HG03175 (cell line): Measurements from ENCODE around the gene ST6GAL2.

Experiments
- ATAC-seq: cut with Tn5 transposase; IDR thresholded peaks from one replicate; pipeline ENCODE4 v1.9.1; 2021; ENCODE audit warnings: mild to moderate bottlenecking, moderate library complexity; ENCODE audit not compliant: unreplicated experiment

The ST6GAL2 gene, protein sequence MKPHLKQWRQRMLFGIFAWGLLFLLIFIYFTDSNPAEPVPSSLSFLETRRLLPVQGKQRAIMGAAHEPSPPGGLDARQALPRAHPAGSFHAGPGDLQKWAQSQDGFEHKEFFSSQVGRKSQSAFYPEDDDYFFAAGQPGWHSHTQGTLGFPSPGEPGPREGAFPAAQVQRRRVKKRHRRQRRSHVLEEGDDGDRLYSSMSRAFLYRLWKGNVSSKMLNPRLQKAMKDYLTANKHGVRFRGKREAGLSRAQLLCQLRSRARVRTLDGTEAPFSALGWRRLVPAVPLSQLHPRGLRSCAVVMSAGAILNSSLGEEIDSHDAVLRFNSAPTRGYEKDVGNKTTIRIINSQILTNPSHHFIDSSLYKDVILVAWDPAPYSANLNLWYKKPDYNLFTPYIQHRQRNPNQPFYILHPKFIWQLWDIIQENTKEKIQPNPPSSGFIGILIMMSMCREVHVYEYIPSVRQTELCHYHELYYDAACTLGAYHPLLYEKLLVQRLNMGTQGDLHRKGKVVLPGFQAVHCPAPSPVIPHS

DNA sequence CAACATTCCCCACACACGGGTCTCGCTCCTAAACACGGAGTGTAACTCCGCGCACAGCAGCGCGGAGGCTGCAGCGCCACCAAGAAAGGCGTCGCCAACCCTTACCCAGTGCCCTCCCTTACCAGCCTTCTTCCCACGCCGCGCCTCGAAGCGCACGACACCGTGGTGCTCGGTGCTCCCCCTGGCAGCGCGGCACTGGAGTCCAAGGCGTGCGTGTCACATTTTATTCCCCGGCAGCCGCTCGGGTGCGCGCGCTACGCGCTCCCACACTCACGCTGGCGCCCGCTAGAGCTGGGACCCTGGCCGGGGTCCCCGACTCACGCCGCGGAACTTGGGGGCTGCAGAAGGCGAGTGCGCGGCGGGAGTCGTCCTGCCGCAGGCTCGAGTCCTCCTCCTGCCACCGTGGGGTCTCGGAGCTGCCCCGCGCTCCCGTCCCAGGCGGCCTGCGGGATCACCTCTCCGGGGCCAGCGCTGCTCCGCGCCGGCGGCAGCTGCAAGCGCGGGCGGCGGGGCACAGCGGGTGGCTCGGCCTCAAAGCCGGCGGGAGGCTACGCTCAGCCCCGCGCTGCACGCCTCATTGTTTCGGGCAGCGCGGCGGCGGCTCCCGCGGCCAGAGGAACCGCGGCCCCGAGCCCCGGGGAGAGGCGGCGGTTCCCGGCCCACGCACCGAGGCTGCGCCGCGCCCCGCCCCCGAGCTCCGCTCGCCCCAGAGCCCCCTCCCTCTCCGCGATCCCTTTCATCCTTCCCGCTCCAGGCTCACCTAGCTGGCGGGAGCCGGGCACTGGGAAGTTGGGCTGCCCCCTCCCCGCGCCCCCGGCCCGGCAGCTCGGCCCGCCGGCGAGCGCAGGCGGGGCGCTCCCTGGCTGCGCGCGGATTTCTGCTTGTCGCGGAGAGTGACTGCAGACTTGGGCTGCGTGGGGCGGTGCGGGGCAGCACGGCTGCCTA lies at the start of gene ST6GAL2:
Gene ST6GAL2, minus strand, starts transcription at position 197 of the 945 bp plus-strand sequence. CDS start 42,190 bp downstream, outside the sequence.
- ATAC-seq: no peak

DNA sequence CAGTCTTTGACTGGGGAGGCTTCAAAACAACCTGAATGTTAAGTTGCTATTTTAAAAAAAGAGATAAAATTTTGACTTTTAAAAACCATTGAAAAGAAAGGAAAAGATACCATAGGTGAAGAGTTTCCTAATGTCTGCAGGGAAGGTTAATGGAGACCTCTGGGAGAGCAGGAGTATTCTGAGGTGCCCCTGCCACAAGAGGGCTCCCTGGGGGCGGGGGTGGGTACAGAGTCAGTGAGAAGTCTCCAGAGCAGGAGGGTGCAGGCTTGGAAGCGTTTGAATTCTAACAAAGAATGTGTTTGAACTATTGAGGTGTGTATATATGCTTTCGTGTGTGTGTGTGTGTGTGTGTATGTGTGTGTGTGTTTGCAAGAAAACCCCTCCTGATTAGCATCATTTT lies 46.7 kb upstream of the ST6GAL2 start:
- ATAC-seq: no peak

DNA sequence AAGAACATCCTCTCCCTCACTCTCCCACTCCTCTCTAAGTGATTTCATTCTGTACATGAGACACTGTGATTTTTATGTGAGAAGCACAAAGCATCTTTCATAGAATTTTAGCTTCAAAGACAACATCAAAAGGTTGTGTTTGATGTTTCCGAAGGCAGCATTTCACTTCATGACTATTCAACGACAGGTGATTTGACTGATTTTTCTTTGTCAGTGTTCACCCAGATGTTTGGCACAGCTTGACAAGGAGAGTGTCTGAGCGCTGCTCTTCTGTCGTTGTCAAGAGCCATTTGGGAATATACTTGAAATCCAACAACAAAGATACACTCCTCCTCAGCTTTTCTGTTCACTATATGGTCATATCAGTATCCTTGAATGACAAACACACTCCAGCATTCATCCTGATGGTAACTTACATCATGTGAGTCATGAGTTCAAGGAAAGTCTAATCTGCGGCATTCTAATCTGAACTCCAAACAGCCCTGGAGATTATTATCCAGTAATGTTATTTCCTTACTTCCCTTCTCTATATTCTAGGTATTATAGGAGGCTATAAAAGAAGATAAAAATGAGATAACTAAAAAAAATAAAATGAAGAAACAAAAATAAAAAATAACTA lies 45.9 kb upstream of the ST6GAL2 start:
- no peak for ATAC-seq

DNA sequence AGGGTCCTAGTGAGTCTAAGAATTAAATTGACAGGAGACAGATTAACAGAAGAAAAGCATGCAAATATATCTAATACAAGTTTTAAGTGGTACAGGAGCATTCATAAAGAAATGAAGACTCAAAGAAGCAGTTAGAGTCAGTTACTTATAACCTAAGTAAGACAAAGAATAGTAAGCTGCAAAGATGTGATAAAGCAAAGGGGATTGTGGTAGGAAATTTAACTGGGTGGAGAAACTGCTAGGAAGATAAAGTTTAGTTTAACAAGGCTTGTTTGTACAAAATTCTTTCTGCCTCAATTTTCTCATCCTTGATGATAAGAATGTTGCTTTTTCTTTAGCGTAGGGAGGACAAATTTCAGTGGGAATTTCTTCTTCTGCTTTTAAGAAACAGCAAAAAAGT lies 35.5 kb upstream of the ST6GAL2 start:
- ATAC-seq: no peak

DNA sequence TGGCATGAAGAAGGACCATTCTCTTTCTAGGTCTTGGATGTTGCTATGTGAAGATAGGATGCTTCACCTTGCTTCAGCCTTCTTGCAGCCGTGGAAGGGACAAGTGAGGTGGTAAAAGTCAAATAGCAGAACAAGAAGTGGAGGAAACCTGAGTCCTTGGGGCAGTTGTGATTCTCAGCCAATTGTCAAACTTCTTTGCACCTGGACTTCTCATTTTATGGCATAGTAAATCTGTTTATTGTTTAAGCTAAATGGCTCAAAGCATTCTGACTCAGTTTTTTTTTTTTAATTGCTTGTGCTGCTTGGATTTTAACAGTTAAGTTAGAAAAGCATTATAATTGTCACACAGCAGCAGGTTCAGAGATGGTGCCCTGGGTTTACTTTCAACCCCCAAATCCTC lies 33.0 kb upstream of the ST6GAL2 start:
- ATAC-seq: no peak

DNA sequence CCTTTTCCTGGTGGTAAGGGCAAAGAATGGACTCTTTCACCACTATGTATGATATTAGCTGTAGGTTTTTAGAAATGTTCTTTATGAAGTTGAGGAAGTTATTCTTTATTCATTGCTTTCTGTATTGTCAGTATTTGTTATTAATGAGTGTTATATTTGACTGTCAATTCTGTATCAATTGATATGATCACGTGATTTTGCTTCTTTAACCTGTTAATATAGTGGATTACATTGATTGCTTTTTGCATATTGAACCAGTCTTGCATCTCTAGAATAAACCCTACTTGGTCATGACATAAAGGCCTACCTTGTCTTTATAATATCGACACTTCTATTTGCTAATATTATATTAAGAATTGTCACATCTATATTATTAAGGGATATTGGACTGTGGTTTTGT lies 18.3 kb upstream of the ST6GAL2 start:
- ATAC-seq: no peak

DNA sequence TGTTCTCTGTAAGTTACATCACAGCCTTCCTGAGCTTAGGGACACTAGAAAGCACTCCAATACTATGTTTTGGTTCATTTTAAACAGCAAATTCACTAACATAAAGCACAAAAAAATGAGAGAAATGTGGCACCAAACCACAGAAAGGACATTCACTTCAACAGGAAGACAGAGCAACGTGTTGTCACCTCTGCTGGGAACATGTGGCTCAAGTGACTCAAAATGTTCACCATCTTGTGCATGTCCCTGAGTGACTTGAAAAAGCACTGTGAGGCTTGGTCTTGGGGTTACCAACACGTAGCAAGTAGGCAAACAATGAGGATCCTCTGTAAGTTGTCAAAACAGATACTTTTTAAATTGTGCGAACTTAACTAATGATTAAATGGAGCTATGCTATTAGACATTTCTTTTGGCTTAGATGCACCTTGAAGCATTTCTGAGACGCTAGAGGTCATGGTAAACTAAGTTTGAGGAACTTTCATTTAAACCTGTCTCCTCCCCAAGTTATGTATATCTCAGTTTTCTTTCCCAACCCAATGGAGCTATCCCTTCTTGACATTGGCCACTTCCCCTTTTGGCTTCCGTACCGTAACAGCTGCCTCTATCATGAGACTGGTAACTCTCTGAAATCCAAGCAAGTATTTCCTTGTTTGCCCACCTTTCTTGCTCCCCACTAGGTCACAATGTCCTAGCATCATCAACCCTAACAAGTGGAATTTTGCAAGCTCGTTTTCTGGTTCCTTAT lies 14.0 kb upstream of the ST6GAL2 start:
- no peak for ATAC-seq

DNA sequence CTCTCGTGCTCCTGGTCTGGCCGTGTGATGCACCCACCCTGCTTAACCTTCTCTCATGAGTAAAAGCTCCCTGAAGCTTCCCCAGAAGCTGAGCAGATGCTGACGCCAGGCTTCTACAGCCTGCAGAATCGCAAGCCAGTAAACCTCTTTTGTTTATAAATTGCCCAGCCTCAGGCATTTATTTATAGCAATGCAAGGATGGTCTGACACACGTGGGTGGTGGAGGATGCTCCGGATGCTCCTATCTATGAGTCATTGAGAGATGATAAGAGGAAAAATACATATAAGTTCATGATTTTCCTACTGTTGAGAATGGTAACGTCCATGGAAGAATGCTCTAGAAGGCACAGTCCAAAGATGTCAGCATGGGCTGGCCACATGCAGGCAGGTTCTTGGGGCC lies 8.6 kb upstream of the ST6GAL2 start:
- ATAC-seq: no peak

DNA sequence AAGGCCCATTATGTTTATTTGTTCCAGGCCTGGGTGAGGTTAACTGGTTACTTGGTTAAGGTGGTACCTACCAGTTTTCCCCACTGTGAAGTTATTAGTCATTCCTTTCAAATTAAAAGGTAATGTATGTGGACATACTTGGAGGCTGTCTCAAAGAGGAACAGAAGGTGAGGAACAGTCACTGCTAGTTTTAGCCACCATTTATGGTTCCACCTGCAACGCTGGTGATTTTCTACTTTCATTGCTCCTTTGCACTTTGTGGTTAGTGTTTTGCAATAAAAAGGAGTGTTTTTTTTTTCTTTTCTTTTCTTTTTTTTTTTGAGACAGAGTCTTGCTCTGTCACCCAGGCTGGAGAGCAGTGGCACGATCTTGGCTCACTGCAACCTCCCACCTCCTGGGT lies 6.1 kb upstream of the ST6GAL2 start:
- no peak for ATAC-seq

DNA sequence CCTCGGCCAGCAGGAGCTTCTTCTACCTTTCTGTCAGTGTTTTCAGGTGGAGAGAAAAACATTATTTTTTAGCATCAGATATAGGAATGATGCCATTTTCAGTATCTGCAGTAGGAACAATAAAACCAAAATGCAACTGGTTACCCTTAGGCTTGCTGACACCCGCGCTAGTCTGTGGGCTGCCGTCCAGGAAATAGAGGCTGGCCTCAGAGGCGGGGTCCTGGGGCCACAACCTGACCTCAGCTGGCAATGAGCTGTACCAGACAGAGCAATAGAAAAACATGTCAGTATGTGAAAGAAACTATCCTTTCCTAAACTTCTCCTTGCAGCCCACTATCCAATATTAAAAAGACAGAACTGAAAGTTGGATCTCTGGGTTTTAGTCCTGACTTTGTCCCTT lies 4.6 kb upstream of the ST6GAL2 start:
- no peak for ATAC-seq

DNA sequence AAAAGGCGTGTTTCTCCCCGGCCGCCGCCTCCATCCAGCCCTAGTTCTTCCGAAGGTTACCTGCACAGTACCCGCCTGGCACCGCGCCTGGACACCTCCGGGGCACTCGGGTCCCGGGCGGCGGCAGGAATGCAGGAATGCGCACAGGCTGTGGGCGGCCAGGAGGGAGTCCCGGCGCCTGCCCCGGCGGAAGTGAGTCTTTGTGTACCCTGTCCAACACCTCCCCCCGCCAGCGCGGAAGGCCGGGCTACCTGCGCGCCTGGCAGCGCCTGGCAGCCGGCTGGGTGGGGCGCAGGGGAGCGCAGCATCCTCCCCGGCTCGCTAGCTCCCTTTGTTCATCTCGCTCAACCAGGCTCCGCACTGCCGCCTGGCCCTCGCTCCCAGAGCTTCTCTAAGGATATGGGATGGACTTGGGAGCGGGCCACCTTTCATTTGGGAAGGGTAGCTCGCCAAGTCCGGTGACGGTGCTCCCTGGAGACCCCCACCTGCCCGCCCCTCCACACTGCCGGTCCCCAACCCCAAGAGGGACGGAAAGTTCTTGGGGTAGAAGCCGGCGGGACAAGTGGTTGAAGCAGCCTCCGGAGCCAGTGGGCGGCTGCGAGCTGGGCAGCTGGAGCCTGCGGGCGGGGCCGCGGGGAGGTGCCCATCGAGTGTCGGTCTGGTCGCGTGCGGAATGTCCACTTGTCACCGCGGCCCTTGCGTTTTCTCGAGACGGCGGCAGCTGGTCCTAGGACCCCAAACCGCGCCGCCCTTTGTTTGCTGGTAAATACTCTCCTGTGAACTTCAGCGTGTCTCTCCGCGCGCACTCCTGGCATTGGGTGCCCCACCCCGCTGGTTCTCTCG lies 1.2 kb upstream of the ST6GAL2 start:
- ATAC-seq: no peak

DNA sequence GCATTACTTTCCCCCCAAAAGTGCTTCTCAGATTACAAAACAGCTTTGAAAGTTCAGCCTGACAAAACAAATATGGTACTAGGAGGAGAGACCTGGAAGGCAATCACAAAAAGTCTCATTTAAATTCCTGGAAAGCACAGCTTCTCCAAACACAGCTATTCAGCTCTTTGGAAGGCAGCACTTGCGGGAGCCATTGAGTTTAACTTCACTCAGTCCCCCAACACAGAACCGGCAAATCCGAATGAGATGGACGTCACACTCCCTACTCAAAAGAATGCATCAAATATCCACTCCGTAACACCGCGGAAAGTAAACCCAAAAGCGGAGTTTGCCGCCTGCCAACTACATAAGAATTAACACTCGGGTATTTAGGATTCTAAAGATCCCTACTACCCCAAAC lies 638 bp downstream of the ST6GAL2 start:
- ATAC-seq: no peak

DNA sequence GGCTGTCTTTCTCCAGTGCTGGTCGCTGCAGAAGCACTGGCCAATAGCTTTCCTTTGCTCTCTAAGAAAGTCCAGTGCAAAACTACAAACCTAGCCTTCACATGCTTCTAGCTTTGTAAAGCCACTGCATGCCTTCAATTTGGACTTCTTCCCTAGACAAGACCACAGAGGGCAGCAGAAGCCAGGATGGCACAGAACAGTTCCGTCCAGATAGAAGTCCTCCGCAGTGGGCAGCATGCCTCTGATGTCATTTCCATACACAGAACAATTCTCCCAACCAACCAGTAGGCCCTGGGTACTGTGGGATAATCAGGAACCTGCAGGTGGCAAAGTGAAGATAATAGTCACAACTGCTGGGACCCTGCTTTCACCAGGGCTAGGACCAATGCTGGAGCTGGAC lies 3.3 kb downstream of the ST6GAL2 start:
- no peak for ATAC-seq

DNA sequence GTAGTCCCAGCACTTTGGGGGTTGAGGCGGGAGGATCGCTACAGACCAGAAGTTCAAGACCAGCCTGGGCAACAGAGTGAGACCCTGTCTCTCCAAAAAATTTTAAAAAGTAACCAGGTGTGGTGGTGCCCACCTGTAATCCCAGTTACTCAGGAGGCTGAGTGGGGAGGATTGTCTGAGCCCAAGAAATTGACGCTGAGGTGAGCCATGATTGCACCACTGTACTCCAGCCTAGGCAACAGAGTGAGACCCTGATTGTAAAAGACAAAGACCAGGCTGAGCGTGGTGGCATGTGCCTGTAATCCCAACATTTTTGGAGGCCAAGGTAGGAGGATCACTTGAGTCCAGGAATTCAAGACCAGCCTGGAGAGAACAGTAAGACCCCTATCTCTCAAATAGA lies 7.8 kb downstream of the ST6GAL2 start:
- ATAC-seq: no peak

DNA sequence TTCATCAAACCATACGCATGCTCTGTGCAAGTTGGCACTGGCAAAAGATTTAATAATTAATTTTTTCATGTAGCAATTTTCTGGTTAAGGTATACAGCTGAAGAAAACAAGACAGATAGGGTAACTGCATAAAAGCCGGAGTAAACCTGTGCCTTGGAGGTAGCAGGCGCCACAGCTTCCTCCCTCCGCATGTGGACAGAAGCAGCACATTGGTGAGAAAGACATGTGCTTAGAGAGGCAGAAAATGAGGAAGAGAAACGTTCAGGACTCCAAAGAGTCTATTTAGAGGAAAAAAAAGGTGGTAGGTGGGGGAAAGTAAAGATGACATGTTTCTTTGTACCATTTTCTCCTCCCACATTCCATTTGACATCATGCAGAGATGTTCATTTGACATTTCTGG lies 9.3 kb downstream of the ST6GAL2 start:
- no peak for ATAC-seq

DNA sequence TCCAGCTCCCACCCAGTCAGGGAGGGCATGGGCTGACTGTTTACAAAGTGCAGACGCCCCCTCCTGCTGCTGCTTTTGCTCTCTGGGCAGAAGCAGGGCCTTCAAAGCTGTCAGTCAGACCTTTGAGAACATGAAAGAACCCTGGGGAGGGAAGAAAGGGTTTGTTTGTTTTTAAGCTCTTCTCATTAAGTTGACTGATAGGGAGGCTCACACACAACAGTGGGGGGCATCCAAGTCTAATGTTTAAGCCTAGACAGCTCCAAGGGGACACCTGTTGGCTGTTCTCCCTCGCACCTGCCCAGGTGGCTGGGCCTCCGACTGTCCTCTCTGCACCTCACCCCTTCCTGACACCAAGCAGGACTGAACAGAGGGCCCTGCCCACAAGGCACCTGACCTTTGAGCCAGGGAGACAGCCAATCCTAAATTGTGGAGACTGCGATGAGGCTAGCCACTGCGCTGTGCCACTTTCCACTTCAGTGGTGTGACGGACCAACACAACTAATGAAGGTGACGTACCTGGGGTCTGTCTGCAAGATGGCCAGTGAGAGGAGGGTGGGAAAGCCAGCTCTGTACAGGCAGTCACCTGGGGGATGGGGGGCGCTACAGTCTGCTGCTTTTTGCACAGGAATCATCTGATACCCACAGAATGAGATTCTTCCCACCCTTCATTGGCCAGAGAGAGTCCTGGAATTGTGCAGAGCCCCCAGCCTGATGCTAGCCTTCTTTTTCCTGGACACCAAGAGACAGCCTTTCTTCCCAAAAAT lies 16.3 kb downstream of the ST6GAL2 start:
- no peak for ATAC-seq

DNA sequence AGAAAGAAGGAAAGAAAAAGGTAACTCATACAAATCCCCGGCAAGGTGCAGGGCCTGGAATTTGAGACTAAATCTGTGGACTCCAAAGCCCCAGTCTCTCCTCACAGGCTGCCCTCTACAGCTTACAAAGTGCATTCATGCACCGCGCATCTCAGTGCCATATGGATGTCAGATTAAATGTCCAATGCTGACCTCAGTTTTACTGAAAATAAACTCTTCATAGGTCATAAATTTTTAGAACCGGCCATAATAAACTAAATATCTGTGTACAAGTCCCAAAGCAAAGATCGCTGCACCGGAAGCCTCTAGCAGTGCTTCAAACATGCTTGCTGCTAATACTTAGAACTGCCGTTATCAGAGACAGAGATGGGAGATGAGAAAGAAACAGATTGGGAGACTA lies 17.7 kb downstream of the ST6GAL2 start:
- no peak for ATAC-seq

DNA sequence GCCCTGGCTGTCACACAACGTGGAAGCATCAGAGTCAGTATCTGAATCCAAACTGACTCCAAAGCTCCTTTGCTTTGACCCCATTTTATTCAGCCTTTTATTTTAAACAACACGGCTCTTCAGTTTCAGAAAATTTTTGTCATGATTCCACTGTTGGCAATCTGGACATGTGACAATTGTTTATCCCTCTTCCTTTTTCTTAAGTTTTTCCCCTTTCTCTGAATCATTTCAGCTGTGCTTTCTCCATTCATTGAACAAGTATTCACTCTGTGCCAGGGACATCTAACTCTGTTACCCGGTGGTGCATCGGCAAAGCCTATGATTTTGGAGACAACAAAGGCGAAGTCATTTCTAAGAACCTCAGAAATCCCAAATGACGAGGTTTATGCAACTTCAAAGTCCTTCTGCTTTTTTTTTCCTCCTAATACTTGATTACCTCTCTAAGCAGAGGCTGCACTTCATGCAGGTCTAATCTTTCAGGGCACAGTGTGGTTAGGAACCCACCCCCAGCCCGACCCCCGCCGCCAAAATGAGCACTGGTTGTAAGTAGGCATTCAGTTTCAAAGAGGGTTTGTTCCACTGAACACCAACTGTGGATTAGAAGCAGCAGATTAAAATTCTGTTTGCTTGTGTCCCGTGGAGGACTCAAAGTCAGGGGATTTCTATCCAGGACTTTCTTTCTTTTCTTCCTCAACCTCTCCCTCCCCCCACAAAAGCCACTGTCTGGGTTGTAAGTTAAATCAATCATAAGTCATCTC lies 18.6 kb downstream of the ST6GAL2 start:
- ATAC-seq: no peak
